OCI-LY1 (cell line): ENCODE data around the gene HBB.

Experiments
- H2AFZ ChIP-seq: fragments of 200-600 bp; sonication (generic), shearing (Covaris generic); 2 replicates; pipeline ENCODE4 v1.6.0; 2014; ENCODE audit warnings: antibody characterized with exemption, mild to moderate bottlenecking, low read length
- H3F3A ChIP-seq: fragments of 200-600 bp; sonication (generic), shearing (Covaris generic); 2 replicates; pipeline ENCODE4 v1.6.0; 2014; ENCODE audit warnings: mild to moderate bottlenecking, antibody characterized with exemption, low read length, moderate library complexity; ENCODE audit not compliant: insufficient read depth
- H3K27ac ChIP-seq: fragments of 200-600 bp; sonication (generic); 2 replicates; pipeline ENCODE4 v1.5.1; 2014; ENCODE audit warnings: low read length, mixed run types, mild to moderate bottlenecking, low read depth; ENCODE audit not compliant: poor library complexity, severe bottlenecking
- H3K27me3 ChIP-seq: fragments of 200-600 bp; sonication (generic); 2 replicates; pipeline ENCODE4 v1.6.0; 2014; ENCODE audit warnings: antibody characterized with exemption, mild to moderate bottlenecking, low read length, moderate library complexity; ENCODE audit not compliant: insufficient read depth
- H3K36me3 ChIP-seq: fragments of 200-600 bp; sonication (generic); 2 replicates; pipeline ENCODE4 v1.6.1; 2014; ENCODE audit warnings: mild to moderate bottlenecking, antibody characterized with exemption, low read length, moderate library complexity, mixed read lengths; ENCODE audit not compliant: insufficient read depth
- H3K4me1 ChIP-seq: fragments of 200-600 bp; sonication (generic); 2 replicates; pipeline ENCODE4 v1.5.1; 2014; ENCODE audit warnings: mild to moderate bottlenecking, low read length, moderate library complexity; ENCODE audit not compliant: insufficient read depth, severe bottlenecking
- H3K4me2 ChIP-seq: fragments of 200-600 bp; sonication (generic), shearing (Covaris generic); 2 replicates; pipeline ENCODE4 v1.6.1; 2014; ENCODE audit warnings: low read length
- H3K4me3 ChIP-seq: fragments of 200-600 bp; sonication (generic); 2 replicates; pipeline ENCODE4 v1.5.1; 2014; ENCODE audit warnings: low read length, low read depth, mild to moderate bottlenecking, mixed read lengths; ENCODE audit not compliant: poor library complexity, severe bottlenecking
- H3K79me2 ChIP-seq: fragments of 200-600 bp; shearing (Covaris generic); 2 replicates; pipeline ENCODE4 v1.6.1; 2016; ENCODE audit warnings: mixed run types, low read length, mixed read lengths; ENCODE audit not compliant: insufficient read depth
- H3K9ac ChIP-seq: fragments of 200-600 bp; sonication (generic), shearing (Covaris generic); 2 replicates; pipeline ENCODE4 v1.6.1; 2014; ENCODE audit warnings: mild to moderate bottlenecking, low read length, mixed read lengths
- H3K9me2 ChIP-seq: fragments of 200-600 bp; sonication (generic), shearing (Covaris generic); 2 replicates; pipeline ENCODE4 v1.6.1; 2014; ENCODE audit warnings: low read depth, mild to moderate bottlenecking, low read length, mixed read lengths
- H3K9me3 ChIP-seq: fragments of 200-600 bp; shearing (Covaris generic); 2 replicates; pipeline ENCODE4 v1.6.1; 2014; ENCODE audit warnings: low read length, mixed read lengths
- H4K20me1 ChIP-seq: fragments of 200-600 bp; sonication (generic), shearing (Covaris generic); 2 replicates; pipeline ENCODE4 v1.6.0; 2016; ENCODE audit warnings: mild to moderate bottlenecking, low read length; ENCODE audit not compliant: insufficient read depth
- EZH2 ChIP-seq: fragments of 200-600 bp; sonication (generic), shearing (Covaris generic); IDR thresholded peaks from 2 replicates; pipeline ENCODE4 v1.8.0; 2017; ENCODE audit warnings: borderline replicate concordance, mixed run types, mild to moderate bottlenecking, antibody characterized with exemption, low read length, moderate library complexity, mixed read lengths
- TF ChIP-seq, protein P1 (sequence below): fragments of 200-600 bp; sonication (generic), shearing (Covaris generic); IDR thresholded peaks from 2 replicates; pipeline ENCODE4 v1.5.1; 2017; ENCODE audit warnings: mild to moderate bottlenecking, antibody characterized with exemption, low read length, moderate library complexity, mixed read lengths

Gene HBB

GRCh38 chr11:5238486-5238885 is 11.6 kb upstream of the HBB start:
- H4K20me1 ChIP-seq, result no peaks in the 10 kb centered on the region
- no peaks in the 10 kb centered on the region for H3K27me3 ChIP-seq
- H3K9me2 ChIP-seq, result no peaks in the 10 kb centered on the region
- no peak for TF ChIP-seq EZH2
- no peaks in the 10 kb centered on the region for H3K79me2 ChIP-seq
- no peak overlapping the region for H3K4me2 ChIP-seq
- no peak overlapping the region for H3K9ac ChIP-seq
- H3K4me3 ChIP-seq, result no peak overlapping the region
- H3K9me3 ChIP-seq, result no peaks in the 10 kb centered on the region
- H3K4me1 ChIP-seq, result no peaks in the 10 kb centered on the region
- no peaks in the 10 kb centered on the region for H3F3A ChIP-seq
- H2AFZ ChIP-seq, result no peak overlapping the region
- no peaks in the 10 kb centered on the region for H3K36me3 ChIP-seq
- no peak overlapping the region for H3K27ac ChIP-seq

DNA sequence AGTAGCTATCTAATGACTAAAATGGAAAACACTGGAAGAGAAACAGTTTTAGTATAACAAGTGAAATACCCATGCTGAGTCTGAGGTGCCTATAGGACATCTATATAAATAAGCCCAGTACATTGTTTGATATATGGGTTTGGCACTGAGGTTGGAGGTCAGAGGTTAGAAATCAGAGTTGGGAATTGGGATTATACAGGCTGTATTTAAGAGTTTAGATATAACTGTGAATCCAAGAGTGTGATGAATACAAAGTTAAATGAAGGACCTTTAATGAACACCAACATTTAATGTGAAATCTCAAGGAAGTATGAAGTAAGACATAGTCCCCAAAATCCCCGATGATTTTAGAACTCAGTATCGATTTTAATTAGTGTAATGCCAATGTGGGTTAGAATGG is 10.5 kb upstream of the HBB start:
- Histone ChIP-seq H3F3A (no peaks in the 10 kb centered on the region), H3K4me3 (no peak overlapping the region), H3K27ac (no peak overlapping the region), H3K36me3 (no peaks in the 10 kb centered on the region), H3K9me2 (no peaks in the 10 kb centered on the region), H3K4me2 (no peak overlapping the region), H3K9ac (no peak overlapping the region), H3K27me3 (no peaks in the 10 kb centered on the region), H3K4me1 (no peaks in the 10 kb centered on the region), H2AFZ (no peak overlapping the region), H3K9me3 (no peaks in the 10 kb centered on the region), H4K20me1 (no peaks in the 10 kb centered on the region), H3K79me2 (no peaks in the 10 kb centered on the region)
- TF ChIP-seq, protein P1, sequence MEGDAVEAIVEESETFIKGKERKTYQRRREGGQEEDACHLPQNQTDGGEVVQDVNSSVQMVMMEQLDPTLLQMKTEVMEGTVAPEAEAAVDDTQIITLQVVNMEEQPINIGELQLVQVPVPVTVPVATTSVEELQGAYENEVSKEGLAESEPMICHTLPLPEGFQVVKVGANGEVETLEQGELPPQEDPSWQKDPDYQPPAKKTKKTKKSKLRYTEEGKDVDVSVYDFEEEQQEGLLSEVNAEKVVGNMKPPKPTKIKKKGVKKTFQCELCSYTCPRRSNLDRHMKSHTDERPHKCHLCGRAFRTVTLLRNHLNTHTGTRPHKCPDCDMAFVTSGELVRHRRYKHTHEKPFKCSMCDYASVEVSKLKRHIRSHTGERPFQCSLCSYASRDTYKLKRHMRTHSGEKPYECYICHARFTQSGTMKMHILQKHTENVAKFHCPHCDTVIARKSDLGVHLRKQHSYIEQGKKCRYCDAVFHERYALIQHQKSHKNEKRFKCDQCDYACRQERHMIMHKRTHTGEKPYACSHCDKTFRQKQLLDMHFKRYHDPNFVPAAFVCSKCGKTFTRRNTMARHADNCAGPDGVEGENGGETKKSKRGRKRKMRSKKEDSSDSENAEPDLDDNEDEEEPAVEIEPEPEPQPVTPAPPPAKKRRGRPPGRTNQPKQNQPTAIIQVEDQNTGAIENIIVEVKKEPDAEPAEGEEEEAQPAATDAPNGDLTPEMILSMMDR, result no peak
- no peak for TF ChIP-seq EZH2

DNA sequence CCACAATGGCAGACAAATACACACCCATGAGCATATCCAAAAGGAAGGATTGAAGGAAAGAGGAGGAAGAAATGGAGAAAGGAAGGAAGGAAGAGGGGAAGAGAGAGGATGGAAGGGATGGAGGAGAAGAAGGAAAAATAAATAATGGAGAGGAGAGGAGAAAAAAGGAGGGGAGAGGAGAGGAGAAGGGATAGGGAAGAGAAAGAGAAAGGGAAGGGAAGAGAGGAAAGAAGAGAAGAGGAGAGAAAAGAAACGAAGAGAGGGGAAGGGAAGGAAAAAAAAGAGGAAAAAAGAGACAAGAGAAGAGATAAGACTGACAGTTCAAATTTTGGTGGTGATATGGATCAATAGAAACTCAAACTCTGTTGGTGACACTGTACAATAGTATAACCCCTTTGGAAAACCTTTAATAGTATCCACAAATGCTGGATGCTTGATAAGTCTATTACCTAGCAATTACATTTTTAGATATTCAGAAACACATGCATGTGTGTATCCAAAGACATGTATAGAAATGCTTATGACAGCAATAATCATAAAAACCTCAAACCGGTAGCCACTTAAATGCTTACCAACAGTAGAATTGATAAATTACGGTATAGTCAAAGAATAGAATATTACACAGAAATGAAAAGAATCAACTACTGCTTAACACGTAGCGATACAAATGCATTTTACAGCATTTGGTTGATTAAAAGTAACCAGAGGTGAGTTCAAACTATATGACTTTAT is 8.7 kb upstream of the HBB start:
- no peak overlapping the region for H3K27ac ChIP-seq
- H3K9me3 ChIP-seq, result no peaks in the 10 kb centered on the region
- H3K4me3 ChIP-seq, result no peak overlapping the region
- H3K4me1 ChIP-seq, result no peaks in the 10 kb centered on the region
- TF ChIP-seq, protein P1, result no peak
- no peak for TF ChIP-seq EZH2
- H3K27me3 ChIP-seq, result no peaks in the 10 kb centered on the region
- no peaks in the 10 kb centered on the region for H3K9me2 ChIP-seq
- no peaks in the 10 kb centered on the region for H3F3A ChIP-seq
- no peaks in the 10 kb centered on the region for H3K36me3 ChIP-seq
- no peaks in the 10 kb centered on the region for H3K79me2 ChIP-seq
- no peak overlapping the region for H3K4me2 ChIP-seq
- H3K9ac ChIP-seq, result no peak overlapping the region
- no peaks in the 10 kb centered on the region for H4K20me1 ChIP-seq
- H2AFZ ChIP-seq, result no peak overlapping the region

- Histone ChIP-seq H3K4me3 (no peak within 1 kb of the TSS), H2AFZ (no peak within 1 kb of the TSS), H3K9me3 (no peaks in the 10 kb centered on the region), H3K79me2 (no peaks in the 10 kb centered on the region), H3K27ac (no peak within 1 kb of the TSS), H3K27me3 (no peaks in the 10 kb centered on the region), H3F3A (no peaks in the 10 kb centered on the region), H3K9me2 (no peaks in the 10 kb centered on the region), H4K20me1 (no peaks in the 10 kb centered on the region), H3K9ac (no peak within 1 kb of the TSS), H3K4me1 (no peaks in the 10 kb centered on the region), H3K36me3 (no peaks in the 10 kb centered on the region), H3K4me2 (no peak within 1 kb of the TSS)
- TF ChIP-seq, protein P1, result no peak
- no peak for TF ChIP-seq EZH2
Measured at GRCh38 chr11:5234381-5234834, 7.5 kb upstream of the HBB start, which contains the start of gene HBD. HBD (minus strand) TSS chr11:5234483; CDS start chr11:5234433, 50 bp downstream.
